ENCODE data around the gene NUDT16L1. TPM values are rescaled to one million over a fixed set of nuclear protein-coding genes. Genes with fewer than 3 reads are reported as not detected.

The NUDT16L1 gene
- total RNA-seq, 3 donors from 2014 or later: 22.4 to 38.0 (median 32.3) TPM

DNA sequence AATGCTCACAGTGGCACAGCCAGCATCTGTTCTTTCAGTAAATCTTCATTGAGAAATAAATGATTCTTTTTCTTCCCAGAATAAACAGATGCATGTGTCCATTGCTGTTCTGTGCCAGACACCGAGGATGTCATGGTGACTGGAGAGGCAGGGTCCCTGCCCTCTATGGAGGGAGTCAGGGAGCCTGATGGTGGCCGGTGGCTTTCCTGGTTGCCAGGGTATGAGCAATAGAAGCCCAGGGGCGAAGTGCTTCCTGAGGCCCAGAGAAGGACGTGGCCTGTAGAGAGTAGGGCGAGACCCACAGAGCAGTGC, 29.9 kb upstream of the NUDT16L1 start:
- Histone ChIP-seq H3K36me3 (no peaks in the 10 kb centered on the region), H3K27me3 (no peaks in the 10 kb centered on the region), H3K4me1 (peaks cover 0 to 15% of the 10 kb centered on the region in 2 donors), H3K4me3 (no peak overlapping the region), H3K27ac (peak overlapping the region in 1 of 2 donors; percentile 52), H3K9me3 (no peaks in the 10 kb centered on the region)
- intact Hi-C loops (cut with DNase I; ENCODE audit: low total_unique reads): no loop called here
- DNase-seq (ENCODE audit: low spot score in 2 of 2): no peak
- no peak for TF ChIP-seq POLR2A (IDR thresholded peaks at IDR 0.05)
- no peak for TF ChIP-seq POLR2AphosphoS5 (IDR thresholded peaks at IDR 0.05)
- TF ChIP-seq, protein P1, sequence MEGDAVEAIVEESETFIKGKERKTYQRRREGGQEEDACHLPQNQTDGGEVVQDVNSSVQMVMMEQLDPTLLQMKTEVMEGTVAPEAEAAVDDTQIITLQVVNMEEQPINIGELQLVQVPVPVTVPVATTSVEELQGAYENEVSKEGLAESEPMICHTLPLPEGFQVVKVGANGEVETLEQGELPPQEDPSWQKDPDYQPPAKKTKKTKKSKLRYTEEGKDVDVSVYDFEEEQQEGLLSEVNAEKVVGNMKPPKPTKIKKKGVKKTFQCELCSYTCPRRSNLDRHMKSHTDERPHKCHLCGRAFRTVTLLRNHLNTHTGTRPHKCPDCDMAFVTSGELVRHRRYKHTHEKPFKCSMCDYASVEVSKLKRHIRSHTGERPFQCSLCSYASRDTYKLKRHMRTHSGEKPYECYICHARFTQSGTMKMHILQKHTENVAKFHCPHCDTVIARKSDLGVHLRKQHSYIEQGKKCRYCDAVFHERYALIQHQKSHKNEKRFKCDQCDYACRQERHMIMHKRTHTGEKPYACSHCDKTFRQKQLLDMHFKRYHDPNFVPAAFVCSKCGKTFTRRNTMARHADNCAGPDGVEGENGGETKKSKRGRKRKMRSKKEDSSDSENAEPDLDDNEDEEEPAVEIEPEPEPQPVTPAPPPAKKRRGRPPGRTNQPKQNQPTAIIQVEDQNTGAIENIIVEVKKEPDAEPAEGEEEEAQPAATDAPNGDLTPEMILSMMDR (IDR thresholded peaks at IDR 0.05): no peak

DNA sequence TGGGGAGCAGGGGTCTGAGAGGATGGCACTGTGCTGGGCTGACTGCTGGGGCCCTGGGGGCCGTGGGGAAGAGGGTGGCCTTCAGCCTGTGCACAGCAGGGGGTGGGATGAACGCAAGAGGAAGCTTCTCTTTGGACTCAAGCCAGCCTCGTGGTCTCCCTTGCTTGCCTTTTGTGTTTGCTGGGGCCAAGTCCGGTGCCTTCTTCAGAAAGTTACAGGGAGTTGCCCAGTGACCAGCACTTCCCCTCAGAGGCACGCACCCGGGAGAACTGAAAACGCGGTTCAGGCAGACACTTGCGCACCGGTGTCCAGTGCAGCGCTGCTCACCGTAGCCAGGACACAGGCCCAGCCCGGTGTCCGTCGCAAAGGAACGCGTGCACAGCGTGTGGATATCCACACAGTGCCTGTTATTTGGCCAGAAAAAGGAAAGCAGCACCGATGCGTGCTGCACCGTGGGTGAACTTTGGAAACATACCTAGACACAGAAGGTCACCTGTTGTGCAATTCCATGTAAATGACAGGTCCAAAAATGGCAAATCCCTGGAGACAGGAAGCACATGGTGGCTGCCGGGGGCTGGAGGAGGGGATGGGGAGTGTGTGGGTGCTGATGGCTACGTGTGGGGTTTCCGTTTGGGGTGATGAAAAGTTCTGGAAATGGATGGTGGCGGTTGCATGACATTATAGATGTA, 29.4 kb upstream of the NUDT16L1 start:
- no peak for DNase-seq (ENCODE audit: low spot score in 2 of 2)
- Histone ChIP-seq H3K36me3 (no peaks in the 10 kb centered on the region), H3K27ac (peak overlapping the region in 1 of 2 donors; percentile 52), H3K27me3 (no peaks in the 10 kb centered on the region), H3K4me1 (peaks cover 0 to 15% of the 10 kb centered on the region in 2 donors), H3K9me3 (no peaks in the 10 kb centered on the region), H3K4me3 (no peak overlapping the region)
- no peak for TF ChIP-seq POLR2A (IDR thresholded peaks at IDR 0.05)
- TF ChIP-seq, protein P1 (IDR thresholded peaks at IDR 0.05): no peak
- TF ChIP-seq POLR2AphosphoS5 (IDR thresholded peaks at IDR 0.05): no peak
- intact Hi-C loops (cut with DNase I; ENCODE audit: low total_unique reads): no loop called here

DNA sequence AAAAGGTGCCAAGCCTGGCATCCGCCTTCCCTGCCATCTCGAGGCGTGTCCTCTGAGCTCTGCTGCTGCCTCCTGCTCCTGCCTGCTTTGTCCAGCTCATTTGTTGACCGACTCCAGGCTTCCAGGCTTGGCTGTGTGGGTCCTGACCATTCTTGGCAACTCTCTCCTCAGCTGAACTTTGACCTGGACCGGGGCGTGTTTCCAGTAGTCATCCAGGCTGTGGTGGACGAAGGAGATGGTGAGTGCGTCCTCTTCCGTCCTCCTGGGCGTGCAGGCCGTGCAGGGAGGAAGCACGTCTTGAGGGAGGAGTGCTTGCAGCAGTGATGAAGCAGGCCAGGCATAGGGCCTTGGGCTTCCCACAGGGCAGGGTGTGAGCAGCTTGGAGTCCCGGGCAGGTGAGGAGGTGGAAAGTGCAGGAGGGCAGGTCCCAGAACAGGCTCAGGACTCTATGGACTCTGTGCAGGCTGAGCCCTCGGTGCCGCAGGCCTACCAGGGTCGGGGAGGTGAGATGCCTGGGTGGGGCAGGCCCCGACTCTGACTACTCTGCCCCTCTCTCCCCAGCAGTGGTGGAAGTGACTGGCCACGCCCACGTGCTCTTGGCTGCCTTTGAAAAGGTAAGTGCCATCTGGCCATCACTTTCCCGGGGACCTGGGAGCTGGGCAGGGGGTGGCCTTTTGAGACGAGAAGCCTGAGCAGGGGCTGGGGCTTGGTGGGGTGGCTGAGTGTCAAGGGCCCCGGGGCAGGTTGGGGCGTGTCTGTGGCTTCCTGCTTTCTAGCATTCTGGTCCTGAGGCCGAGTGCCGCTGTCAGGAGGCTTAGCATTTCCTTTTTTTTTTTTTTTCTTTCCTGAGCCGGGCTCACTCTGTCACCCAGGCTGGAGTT, 28.6 kb upstream of the NUDT16L1 start:
- Histone ChIP-seq H3K4me1 (peaks cover 0 to 15% of the 10 kb centered on the region in 2 donors), H3K27ac (peak overlapping the region in 1 of 2 donors; percentile 52), H3K4me3 (no peak overlapping the region), H3K36me3 (no peaks in the 10 kb centered on the region), H3K9me3 (no peaks in the 10 kb centered on the region), H3K27me3 (no peaks in the 10 kb centered on the region)
- DNase-seq (ENCODE audit: low spot score in 2 of 2): no peak
- intact Hi-C loops (cut with DNase I; ENCODE audit: low total_unique reads): no loop called here
- no peak for TF ChIP-seq POLR2A (IDR thresholded peaks at IDR 0.05)

DNA sequence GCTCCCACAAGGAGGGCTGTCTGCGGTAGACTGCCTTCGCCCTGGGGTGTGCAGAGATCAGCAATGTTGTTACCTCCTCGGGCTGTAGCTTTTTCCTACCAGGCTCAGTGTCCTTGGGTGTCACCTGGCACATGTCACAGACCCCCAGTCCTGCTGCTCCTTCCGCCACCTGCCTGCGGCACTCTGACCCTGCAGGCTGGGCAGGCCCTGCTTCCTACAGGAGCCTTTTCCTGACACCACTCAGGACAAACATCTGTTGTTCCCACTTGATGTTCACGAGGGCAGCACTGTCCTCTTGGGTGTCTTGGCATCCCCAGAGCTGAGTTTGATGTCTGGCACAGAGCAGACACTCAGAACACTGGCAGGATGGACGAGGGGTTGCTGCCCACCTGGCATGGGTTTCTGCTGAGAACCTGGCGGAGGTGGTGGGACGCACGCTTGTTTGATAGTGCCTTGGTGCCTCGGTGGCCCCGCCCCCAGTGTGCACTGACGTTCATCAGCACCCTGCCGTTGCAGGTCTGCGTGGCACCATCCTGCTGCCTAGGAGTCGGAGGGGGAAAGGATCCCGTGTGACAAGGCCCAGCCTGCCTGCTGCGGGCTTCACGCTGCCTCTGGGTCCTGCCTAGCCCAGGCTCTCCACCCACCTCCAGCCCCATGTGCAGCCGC, 26.7 kb upstream of the NUDT16L1 start:
- Histone ChIP-seq H3K36me3 (no peaks in the 10 kb centered on the region), H3K27ac (no peak overlapping the region), H3K4me3 (no peak overlapping the region), H3K9me3 (no peaks in the 10 kb centered on the region), H3K27me3 (no peaks in the 10 kb centered on the region), H3K4me1 (peaks cover 0 to 3% of the 10 kb centered on the region in 2 donors)
- no peak for DNase-seq (ENCODE audit: low spot score in 2 of 2)
- TF ChIP-seq POLR2AphosphoS5 (IDR thresholded peaks at IDR 0.05) (no peak), POLR2A (IDR thresholded peaks at IDR 0.05) (no peak)
- TF ChIP-seq, protein P1 (IDR thresholded peaks at IDR 0.05): no peak
- intact Hi-C loops (cut with DNase I; ENCODE audit: low total_unique reads): no loop called here

DNA sequence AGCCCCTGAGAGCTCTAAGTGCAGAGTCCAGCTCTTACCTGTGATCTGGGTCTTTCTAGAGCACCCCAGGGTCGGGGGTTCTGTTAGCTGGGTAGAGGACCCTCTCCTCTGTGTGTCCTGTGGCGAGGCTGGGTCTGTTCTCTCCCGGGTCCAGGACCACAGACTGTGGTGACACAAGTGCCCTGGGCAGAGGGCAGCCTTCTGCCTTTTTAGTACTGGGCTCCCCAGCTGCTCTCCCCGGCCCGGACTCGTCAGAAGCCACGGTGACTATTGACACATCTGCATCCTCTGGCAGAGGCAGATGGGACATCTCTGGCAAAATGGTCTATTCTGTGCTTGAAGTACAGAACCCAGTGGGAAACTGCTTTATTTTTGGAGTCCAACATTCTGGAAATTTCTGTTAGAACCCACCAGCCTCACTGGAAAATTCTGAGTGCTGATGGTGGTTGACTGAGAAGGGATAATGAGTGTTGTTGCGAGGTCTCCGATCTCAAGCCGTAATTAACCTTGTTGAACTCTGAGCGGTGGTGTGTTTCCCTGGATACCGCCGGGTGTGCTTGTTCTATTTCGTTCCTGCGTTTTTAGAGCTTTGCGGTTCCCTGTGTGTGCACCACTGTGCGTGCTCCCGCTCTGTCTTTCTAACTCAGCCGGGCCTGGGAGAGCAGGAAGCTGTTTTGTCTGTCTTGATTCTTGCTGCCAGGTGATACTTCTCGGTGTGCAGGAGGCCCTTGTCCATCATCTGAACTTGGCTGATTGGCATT, 26.0 kb upstream of the NUDT16L1 start:
- no peak overlapping the region for H3K27ac ChIP-seq
- H3K4me3 ChIP-seq: no peak overlapping the region
- H3K9me3 ChIP-seq: no peaks in the 10 kb centered on the region
- H3K27me3 ChIP-seq: no peaks in the 10 kb centered on the region
- H3K36me3 ChIP-seq: no peaks in the 10 kb centered on the region
- TF ChIP-seq POLR2AphosphoS5 (IDR thresholded peaks at IDR 0.05): no peak
- TF ChIP-seq POLR2A (IDR thresholded peaks at IDR 0.05): no peak
- TF ChIP-seq, protein P1 (IDR thresholded peaks at IDR 0.05): no peak
- intact Hi-C loops (cut with DNase I; ENCODE audit: low total_unique reads): no loop called here
- DNase-seq (ENCODE audit: low spot score in 2 of 2): no peak
- no peaks in the 10 kb centered on the region for H3K4me1 ChIP-seq

All from breast epithelium (tissue), 4 donors.